Adrenal gland (tissue), 19 donors: Measurements from ENCODE around the gene PPY. TPM values are rescaled to one million over a fixed set of nuclear protein-coding genes. Genes with fewer than 3 reads are reported as not detected.

Experiments
- DNase-seq, 7 donors: peaks; one replicate each; pipeline ENCODE4 v3.0.0-alpha.2; 2019 to 2020
- H3K27ac ChIP-seq, 5 donors: fragments of 200-600 bp; sonication (generic) in 4 of 5; 1 replicate in 3 of 5; 2 replicates in 2 of 5; pipeline versions ENCODE4 v1.5.1 to v1.8.0; 2016 to 2020; ENCODE audit warnings: mild to moderate bottlenecking in 1 of 5
- H3K27me3 ChIP-seq: fragments of 200-600 bp; 2 replicates; pipeline ENCODE4 v1.8.0; 2021
- H3K36me3 ChIP-seq, 2 donors: fragments of 200-600 bp; replicated peaks in 1 of 2; 1 replicate in 1 of 2; 2 replicates in 1 of 2; pipeline versions ENCODE4 v1.5.1 to v1.8.0; 2018 to 2022
- H3K4me1 ChIP-seq, 2 donors: fragments of 200-600 bp; replicated peaks in 1 of 2; 1 replicate in 1 of 2; 2 replicates in 1 of 2; pipeline versions ENCODE4 v1.5.1 to v1.8.0; 2018 to 2021
- H3K4me3 ChIP-seq, 4 donors: fragments of 200-600 bp; sonication (generic) in 3 of 4; one replicate each; pipeline ENCODE4 v1.5.1; 2016 to 2018
- H3K9me3 ChIP-seq, 3 donors: fragments of 200-600 bp; sonication (generic) in 1 of 3; replicated peaks in 1 of 3; 1 replicate in 2 of 3; 2 replicates in 1 of 3; pipeline versions ENCODE4 v1.5.1 to v1.8.0; 2016 to 2021
- CTCF ChIP-seq, 6 experiments: fragments of 450-650 bp in 4 of 6; fragments of 200-600 bp in 2 of 6; sonication (generic) in 1 of 6; IDR thresholded peaks; 1 replicate in 5 of 6; 2 replicates in 1 of 6; pipeline versions ENCODE4 v1.5.1 to v1.8.0; 2016 to 2021; ENCODE audit warnings: antibody characterized with exemption in 6 of 6, mild to moderate bottlenecking in 2 of 6, moderate library complexity in 1 of 6
- POLR2A ChIP-seq, 2 donors: fragments of 450-650 bp; IDR thresholded peaks; one replicate each; pipeline ENCODE4 v1.6.1; 2017; ENCODE audit warnings: antibody characterized with exemption in 2 of 2, mild to moderate bottlenecking in 2 of 2, moderate library complexity in 1 of 2
- WGBS, 4 donors: extraction: QIAGEN DNeasy Blood & Tissue Kit in 2 of 4; methylation state at CpG; one replicate each; pipeline versions ENCODE4 v1.1.5 to v1.1.7; 2013 to 2017; 5-methylcytosine and 5-hydroxymethylcytosine counted together
- intact Hi-C, 2 donors: fragments of 100-400 bp; cut with DNase I; formaldehyde crosslinking; loops; one replicate each; pipeline versions ENCODE4 v1.14.1 to v1.15.0; 2022 to 2023
- long read RNA-seq, 10 donors: library from polyadenylated mRNA in 3 of 10; unstranded in 2 of 10; stranded (forward) in 1 of 10; transcript quantifications; one replicate each; pipeline ENCODE4 v2.0.0 and lab custom pipeline, GENCODE V29; 2021 to 2026
- polyA plus RNA-seq, 3 donors: library from polyadenylated mRNA; stranded (reverse); fragments of 200-250 nt in 2 of 3; fragments of 350-450 nt in 1 of 3; fragmentation: Illumina TruSeq in 1 of 3; extraction: RNeasy Lipid Tissue Mini Kit (QIAGEN cat#74804) in 1 of 3; gene quantifications; one replicate each; pipeline ENCODE4 v1.2.3, GENCODE V29; 2013 to 2014
- total RNA-seq, 9 donors: library from RNA; depleted of rRNA in 4 of 9; stranded (reverse); fragments of >200 nt in 4 of 9; fragments of 120-200 nt in 1 of 9; fragmentation: NEBNext Ultra II Directional in 1 of 9; extraction: Animal tissue kit (Norgen Biotek cat#: 25700) in 1 of 9; gene quantifications; one replicate each; pipeline versions ENCODE4 v1.1.0 to v1.2.4, GENCODE V29; 2013 to 2023
- donor health status: healthy with polysubstance abuse.
- donor health status: Bipolar disorder and iron deficiency.
- donor health status: DM: yes; HTN: yes; CAD: no.
- donor health status: DM: no; HTN: no; CAD: no.
- donor health status: DM: no; HTN: no; CAD: no.
- donor health status: DM: yes; HTN: yes; CAD: no.

The PPY gene
- not detected for total RNA-seq
- not detected for polyA plus RNA-seq
- long read RNA-seq, donor 1 = 0 reads
- long read RNA-seq, donor 2 = 0 reads
- long read RNA-seq, donor 3 = 0 reads
- long read RNA-seq, donor 4 = 0 reads
- long read RNA-seq, donor 5 = 0 reads
- long read RNA-seq, donor 6 = 0 reads
- long read RNA-seq, donor 7 = 0 reads
- long read RNA-seq, donor 8 = 0 reads
- long read RNA-seq, donor 9 = 0 reads
- long read RNA-seq, donor 10 = 0 reads

GRCh38 chr17:43942051-43942685 is at the start of gene PPY:
Gene PPY (minus strand): TSS chr17:43942476. CDS start chr17:43941654, 822 bp downstream.
- Histone ChIP-seq H3K36me3 (no peaks in the 10 kb centered on the region), H3K27ac (no peak within 1 kb of the TSS), H3K4me3 (no peak within 1 kb of the TSS), H3K4me1 (no peaks in the 10 kb centered on the region), H3K27me3 (peaks cover 7% of the 10 kb centered on the region), H3K9me3 (no peaks in the 10 kb centered on the region)
- DNase-seq = no peak
- 81 to 85% (median 84%) methylated on average over 10 to 17 of the region's 17 CpGs for WGBS, 4 donors
- intact Hi-C loops = loop anchor here (5.0 to 10.0 kb wide), 3 partner anchors 55 to 223 kb away; no protein-coding TSS in a partner anchor
- no peak for TF ChIP-seq POLR2A (IDR thresholded peaks at IDR 0.05)
- no peak for TF ChIP-seq CTCF (IDR thresholded peaks at IDR 0.05)

GRCh38 chr17:43988301-43988700 is 46.0 kb upstream of the PPY start:
- TF ChIP-seq POLR2A (IDR thresholded peaks at IDR 0.05) = no peak
- H3K9me3 ChIP-seq = no peaks in the 10 kb centered on the region
- H3K4me3 ChIP-seq = no peak overlapping the region
- no peak for DNase-seq
- no peaks in the 10 kb centered on the region for H3K36me3 ChIP-seq
- 51 to 73% (median 64%) methylated on average over 9 of the region's 9 CpGs for WGBS, 4 donors
- H3K27ac ChIP-seq = peak overlapping the region in 1 of 5 donors; percentile 62
- H3K4me1 ChIP-seq = peaks cover 0 to 8% of the 10 kb centered on the region in 2 donors
- intact Hi-C loops = no loop called here
- H3K27me3 ChIP-seq = peaks cover 9% of the 10 kb centered on the region

- DNase-seq = no peak
- Histone ChIP-seq H3K27me3 (peaks cover 14% of the 10 kb centered on the region), H3K27ac (peak overlapping the region in 1 of 5 donors; percentile 46), H3K36me3 (no peaks in the 10 kb centered on the region), H3K4me1 (peaks cover 0 to 8% of the 10 kb centered on the region in 2 donors), H3K4me3 (no peak overlapping the region), H3K9me3 (no peaks in the 10 kb centered on the region)
- TF ChIP-seq CTCF (IDR thresholded peaks at IDR 0.05) (no peak), POLR2A (IDR thresholded peaks at IDR 0.05) (no peak)
- 68 to 79% (median 71%) methylated on average over 10 to 12 of the region's 12 CpGs for whole genome bisulfite sequencing, 4 donors
- intact Hi-C loops = no loop called here
Measured at GRCh38 chr17:43987131-43988021, 45.1 kb upstream of the PPY start.

- intact Hi-C loops = no loop called here
- Histone ChIP-seq H3K36me3 (no peaks in the 10 kb centered on the region), H3K9me3 (no peaks in the 10 kb centered on the region), H3K27ac (no peak overlapping the region), H3K4me1 (peaks cover 0 to 8% of the 10 kb centered on the region in 2 donors), H3K27me3 (peaks cover 14% of the 10 kb centered on the region), H3K4me3 (no peak overlapping the region)
- WGBS, 4 donors = 86 to 93% (median 89%) methylated on average over 7 of the region's 7 CpGs
- TF ChIP-seq CTCF (IDR thresholded peaks at IDR 0.05) (no peak), POLR2A (IDR thresholded peaks at IDR 0.05) (no peak)
- no peak for DNase-seq
Measured at GRCh38 chr17:43986225-43986981, 44.1 kb upstream of the PPY start.
